ENCODE measurements around the gene FANCI.

- TF ChIP-seq CTCF (IDR thresholded peaks at IDR 0.05 in 8 of 11, conservative IDR thresholded peaks at IDR 0.05 in 3 of 11) (no peak), POLR2AphosphoS5 (IDR thresholded peaks at IDR 0.05) (peak in 2 of 3 donors; percentile 14 to 20)
These were observed 46.2 kb upstream of the FANCI start for GRCh38 chr15:89197503-89197971.
